ENCODE data around the gene LMNB1. TPM values are rescaled to one million over a fixed set of nuclear protein-coding genes. Genes with fewer than 3 reads are reported as not detected.
"Not testable (repeated sequence)": the region's sequence is repeated elsewhere in the genome, so short reads cannot be mapped to it uniquely, and the experiment has no call there.

LMNB1 gene
- total RNA-seq, 1 experiment from 2014 or later, result 119 TPM

DNA sequence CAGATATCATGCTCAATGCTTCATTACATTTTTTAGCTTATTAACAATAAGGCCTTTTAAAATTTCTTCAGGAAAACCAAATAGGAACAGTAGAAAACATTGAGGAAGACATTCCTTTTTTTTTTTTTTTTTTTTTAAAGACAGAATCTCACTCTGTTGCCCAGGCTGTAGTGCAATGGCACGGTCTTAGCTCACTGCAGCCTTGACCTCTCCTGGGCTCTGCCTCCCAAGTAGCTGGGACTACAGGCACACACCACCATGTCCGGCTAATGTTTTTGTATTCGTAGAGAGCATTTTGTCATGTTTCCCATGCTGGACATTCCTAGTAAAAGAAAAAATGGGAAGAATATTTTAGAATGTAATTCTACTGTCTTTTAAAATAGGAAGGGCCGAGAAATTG is 60.3 kb downstream of the LMNB1 start:
- H3F3A ChIP-seq (ENCODE audit: low read length, unreplicated experiment), result no peaks in the 10 kb centered on the region
- no peak overlapping the region for H3K4me3 ChIP-seq (ENCODE audit: low read length)
- no peaks in the 10 kb centered on the region for H3K9me2 ChIP-seq (replicated peaks; ENCODE audit: low read length)
- intact Hi-C loops (cut with micrococcal nuclease), result no loop called here
- H3K27ac ChIP-seq (ENCODE audit: low read length), result no peak overlapping the region
- no peaks in the 10 kb centered on the region for H3K4me1 ChIP-seq (ENCODE audit: insufficient read depth, low read length)
- H3K36me3 ChIP-seq (ENCODE audit: low read depth, low read length), result peaks cover 47% of the 10 kb centered on the region
- H3K79me2 ChIP-seq (ENCODE audit: low read length), result no peaks in the 10 kb centered on the region
- H4K20me1 ChIP-seq (ENCODE audit: low read length), result no peaks in the 10 kb centered on the region
- ChIA-PET CTCF (no interaction called here), POLR2A (ENCODE audit: unreplicated experiment) (no interaction called here)
- TF ChIP-seq EZH2phosphoT487 (IDR thresholded peaks at IDR 0.05; ENCODE audit: borderline replicate concordance, low read length) (no peak), EZH2 (IDR thresholded peaks at IDR 0.05; ENCODE audit: low read length, unreplicated experiment) (no peak)
- TF ChIP-seq, protein P1, sequence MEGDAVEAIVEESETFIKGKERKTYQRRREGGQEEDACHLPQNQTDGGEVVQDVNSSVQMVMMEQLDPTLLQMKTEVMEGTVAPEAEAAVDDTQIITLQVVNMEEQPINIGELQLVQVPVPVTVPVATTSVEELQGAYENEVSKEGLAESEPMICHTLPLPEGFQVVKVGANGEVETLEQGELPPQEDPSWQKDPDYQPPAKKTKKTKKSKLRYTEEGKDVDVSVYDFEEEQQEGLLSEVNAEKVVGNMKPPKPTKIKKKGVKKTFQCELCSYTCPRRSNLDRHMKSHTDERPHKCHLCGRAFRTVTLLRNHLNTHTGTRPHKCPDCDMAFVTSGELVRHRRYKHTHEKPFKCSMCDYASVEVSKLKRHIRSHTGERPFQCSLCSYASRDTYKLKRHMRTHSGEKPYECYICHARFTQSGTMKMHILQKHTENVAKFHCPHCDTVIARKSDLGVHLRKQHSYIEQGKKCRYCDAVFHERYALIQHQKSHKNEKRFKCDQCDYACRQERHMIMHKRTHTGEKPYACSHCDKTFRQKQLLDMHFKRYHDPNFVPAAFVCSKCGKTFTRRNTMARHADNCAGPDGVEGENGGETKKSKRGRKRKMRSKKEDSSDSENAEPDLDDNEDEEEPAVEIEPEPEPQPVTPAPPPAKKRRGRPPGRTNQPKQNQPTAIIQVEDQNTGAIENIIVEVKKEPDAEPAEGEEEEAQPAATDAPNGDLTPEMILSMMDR (conservative IDR thresholded peaks at IDR 0.05; ENCODE audit: low read depth, low read length), result no peak
- no peaks in the 10 kb centered on the region for H3K27me3 ChIP-seq (ENCODE audit: low read length)
- H3K9ac ChIP-seq (ENCODE audit: low read length), result no peak overlapping the region
- H2AFZ ChIP-seq (ENCODE audit: low read length), result no peak overlapping the region
- DNase-seq (no peak), ATAC-seq (no peak)
- H3K4me2 ChIP-seq (ENCODE audit: low read length), result no peak overlapping the region
- no peaks in the 10 kb centered on the region for H3K9me3 ChIP-seq (ENCODE audit: low read length)
- BruUV-seq (replicated peaks), result no TSS peak

DNA sequence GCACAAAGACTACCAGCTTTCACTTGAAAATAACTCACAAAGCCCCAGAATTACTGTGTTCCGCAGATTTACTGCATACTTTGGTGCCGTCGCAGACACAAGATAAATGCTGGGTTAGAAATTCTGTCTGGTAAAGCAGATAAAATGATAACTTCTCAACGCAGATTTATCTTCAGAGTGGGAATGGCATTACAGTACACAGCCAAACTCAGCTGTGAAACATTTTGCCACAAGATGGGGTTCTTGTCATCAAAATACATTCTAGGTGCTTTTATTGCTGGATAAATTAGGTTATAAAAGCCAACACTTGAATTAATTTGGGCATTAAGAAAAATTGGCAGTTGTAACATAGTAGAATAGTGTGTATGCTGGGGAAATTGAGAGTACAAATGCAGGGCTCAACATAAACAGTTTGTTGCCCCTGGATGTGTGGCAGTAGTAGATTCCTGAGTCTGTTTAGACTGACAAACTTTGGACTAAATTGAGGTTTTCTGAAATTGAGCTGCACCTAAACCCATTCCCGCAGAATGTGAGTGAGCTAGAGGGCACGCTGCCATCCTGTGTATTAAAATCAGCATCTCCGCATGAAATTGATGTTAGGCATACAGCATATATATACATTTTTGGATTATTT is 61.1 kb downstream of the LMNB1 start:
- Histone ChIP-seq H3K36me3 (ENCODE audit: low read depth, low read length) (peaks cover 43% of the 10 kb centered on the region), H3K4me3 (ENCODE audit: low read length) (no peak overlapping the region), H3K9me2 (replicated peaks; ENCODE audit: low read length) (no peaks in the 10 kb centered on the region), H3K4me2 (ENCODE audit: low read length) (no peak overlapping the region), H4K20me1 (ENCODE audit: low read length) (no peaks in the 10 kb centered on the region), H3K27ac (ENCODE audit: low read length) (no peak overlapping the region), H3K79me2 (ENCODE audit: low read length) (no peaks in the 10 kb centered on the region), H3K4me1 (ENCODE audit: insufficient read depth, low read length) (no peaks in the 10 kb centered on the region), H2AFZ (ENCODE audit: low read length) (no peak overlapping the region), H3K9me3 (ENCODE audit: low read length) (no peaks in the 10 kb centered on the region), H3K27me3 (ENCODE audit: low read length) (no peaks in the 10 kb centered on the region), H3K9ac (ENCODE audit: low read length) (no peak overlapping the region), H3F3A (ENCODE audit: low read length, unreplicated experiment) (no peaks in the 10 kb centered on the region)
- POLR2A ChIA-PET (ENCODE audit: unreplicated experiment), result no interaction called here
- DNase-seq (no peak), ATAC-seq (peak; percentile 15; the same call in 1 of the 2 replicates)
- no peak for TF ChIP-seq EZH2phosphoT487 (IDR thresholded peaks at IDR 0.05; ENCODE audit: borderline replicate concordance, low read length)
- TF ChIP-seq, protein P1 (conservative IDR thresholded peaks at IDR 0.05; ENCODE audit: low read depth, low read length), result peak; percentile 31
- TF ChIP-seq EZH2 (IDR thresholded peaks at IDR 0.05; ENCODE audit: low read length, unreplicated experiment), result no peak
- CTCF ChIA-PET, result interaction anchor here (0.6 kb wide), 1 partner anchor 487 kb away, joined by 5 read pairs; no protein-coding TSS in a partner anchor
- no TSS peak for BruUV-seq (replicated peaks)
- intact Hi-C loops (cut with micrococcal nuclease), result loop anchor here (1.0 to 2.0 kb wide), 3 partner anchors 203 to 653 kb away; no protein-coding TSS in a partner anchor

DNA sequence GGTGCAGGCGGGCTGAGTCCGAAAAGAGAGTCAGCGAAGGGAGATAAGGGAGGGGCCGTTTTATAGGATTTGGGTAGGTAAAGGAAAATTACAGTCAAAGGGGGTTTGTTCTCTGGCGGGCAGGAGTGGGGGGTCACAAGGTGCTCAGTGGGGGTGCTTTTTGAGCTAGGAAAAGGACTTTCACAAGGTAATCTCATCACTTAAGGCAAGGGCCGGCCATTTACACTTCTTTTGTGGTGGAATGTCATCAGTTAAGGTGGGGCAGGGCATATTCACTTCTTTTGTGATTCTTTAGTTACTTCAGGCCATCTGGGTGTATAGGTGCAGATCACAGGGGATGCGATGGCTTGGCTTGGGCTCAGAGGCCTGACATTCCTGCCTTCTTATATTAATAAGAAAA is 62.5 kb downstream of the LMNB1 start:
- H3K9ac ChIP-seq (ENCODE audit: low read length); H4K20me1 ChIP-seq (ENCODE audit: low read length); H3K4me1 ChIP-seq (ENCODE audit: insufficient read depth, low read length); ATAC-seq; H3K79me2 ChIP-seq (ENCODE audit: low read length); H3K4me3 ChIP-seq (ENCODE audit: low read length); H3K27ac ChIP-seq (ENCODE audit: low read length); DNase-seq; BruUV-seq (replicated peaks); H3F3A ChIP-seq (ENCODE audit: low read length, unreplicated experiment); H3K4me2 ChIP-seq (ENCODE audit: low read length); H3K9me3 ChIP-seq (ENCODE audit: low read length); H3K27me3 ChIP-seq (ENCODE audit: low read length); H3K9me2 ChIP-seq (replicated peaks; ENCODE audit: low read length); H2AFZ ChIP-seq (ENCODE audit: low read length); POLR2A ChIA-PET (ENCODE audit: unreplicated experiment); CTCF ChIA-PET: not testable (repeated sequence)
- intact Hi-C loops (cut with micrococcal nuclease), result loop anchor here (2.0 kb wide), 1 partner anchor 651 kb away; no protein-coding TSS in a partner anchor
- H3K36me3 ChIP-seq (ENCODE audit: low read depth, low read length), result peaks cover 30% of the 10 kb centered on the region

DNA sequence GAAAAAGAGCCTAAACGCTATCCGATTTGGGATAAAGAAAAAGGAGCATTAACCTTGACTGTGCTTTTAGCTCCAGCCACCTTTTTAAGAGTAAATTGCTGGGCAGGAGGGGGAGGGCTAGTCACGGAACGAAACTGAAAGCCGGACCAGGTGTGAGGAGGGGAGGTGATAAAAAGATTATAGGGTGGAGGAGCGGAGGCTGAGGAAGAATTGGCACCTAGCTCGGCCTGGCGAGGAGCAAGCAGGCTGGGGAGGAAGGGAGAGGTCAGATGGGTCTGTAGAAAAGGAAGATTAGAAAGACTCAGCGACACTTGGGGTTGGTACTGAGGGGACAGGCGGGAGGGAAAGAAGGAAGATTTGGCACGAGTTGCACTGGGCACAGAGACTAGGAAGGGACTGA is 66.4 kb downstream of the LMNB1 start:
- H3K4me2 ChIP-seq (ENCODE audit: low read length); H3K79me2 ChIP-seq (ENCODE audit: low read length); H3K4me3 ChIP-seq (ENCODE audit: low read length); H3K27ac ChIP-seq (ENCODE audit: low read length); H3K9me3 ChIP-seq (ENCODE audit: low read length); H3K27me3 ChIP-seq (ENCODE audit: low read length); CTCF ChIA-PET; H3F3A ChIP-seq (ENCODE audit: low read length, unreplicated experiment); H3K4me1 ChIP-seq (ENCODE audit: insufficient read depth, low read length); POLR2A ChIA-PET (ENCODE audit: unreplicated experiment); H3K9me2 ChIP-seq (replicated peaks; ENCODE audit: low read length); H4K20me1 ChIP-seq (ENCODE audit: low read length); intact Hi-C loops (cut with micrococcal nuclease); H3K36me3 ChIP-seq (ENCODE audit: low read depth, low read length); ATAC-seq; BruUV-seq (replicated peaks); H3K9ac ChIP-seq (ENCODE audit: low read length); DNase-seq; H2AFZ ChIP-seq (ENCODE audit: low read length): not testable (repeated sequence)

DNA sequence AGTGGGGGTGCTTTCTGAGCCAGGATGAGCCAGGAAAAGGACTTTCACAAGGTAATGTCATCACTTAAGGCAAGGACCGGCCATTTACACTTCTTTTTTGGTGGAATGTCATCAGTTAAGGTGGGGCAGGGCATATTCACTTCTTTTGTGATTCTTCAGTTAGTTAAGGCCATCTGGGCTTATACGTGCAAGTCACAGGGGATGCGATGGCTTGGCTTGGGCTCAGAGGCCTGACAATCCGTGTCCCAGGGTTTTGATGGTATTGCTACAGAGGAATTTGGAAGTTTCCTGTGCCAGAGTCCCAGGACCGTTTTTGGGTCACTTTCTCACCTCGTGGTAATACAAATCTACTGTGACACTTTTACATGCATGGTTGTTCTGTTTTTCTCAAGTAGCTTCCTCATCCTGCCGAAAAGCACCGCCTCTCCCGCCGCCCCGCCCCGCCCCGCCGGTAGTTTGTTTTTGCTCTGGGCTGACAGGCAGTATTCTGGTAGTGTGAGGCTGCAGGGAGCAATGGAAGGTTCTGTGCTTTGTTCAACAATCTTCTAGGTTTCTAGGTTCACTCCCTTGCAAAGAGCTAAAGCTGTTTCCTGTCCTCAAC is 68.6 kb downstream of the LMNB1 start:
- H3K9me3 ChIP-seq (ENCODE audit: low read length); H3K36me3 ChIP-seq (ENCODE audit: low read depth, low read length); H3K4me1 ChIP-seq (ENCODE audit: insufficient read depth, low read length); H3K4me3 ChIP-seq (ENCODE audit: low read length); H3K27me3 ChIP-seq (ENCODE audit: low read length); POLR2A ChIA-PET (ENCODE audit: unreplicated experiment); H2AFZ ChIP-seq (ENCODE audit: low read length); BruUV-seq (replicated peaks); CTCF ChIA-PET; H3K27ac ChIP-seq (ENCODE audit: low read length); H3K9ac ChIP-seq (ENCODE audit: low read length); H4K20me1 ChIP-seq (ENCODE audit: low read length); H3K79me2 ChIP-seq (ENCODE audit: low read length); H3K9me2 ChIP-seq (replicated peaks; ENCODE audit: low read length); H3F3A ChIP-seq (ENCODE audit: low read length, unreplicated experiment); DNase-seq; H3K4me2 ChIP-seq (ENCODE audit: low read length): not testable (repeated sequence)
- intact Hi-C loops (cut with micrococcal nuclease), result loop anchor here (5.0 kb wide), 1 partner anchor 182 kb away; no protein-coding TSS in a partner anchor
- ATAC-seq, result 0 out of 2 replicates have a peak, but pooled peaks have one; percentile 15
